HT-29 (cell line): ENCODE results near the gene RTKN2. TPM values are rescaled to one million over a fixed set of nuclear protein-coding genes. Genes with fewer than 3 reads are reported as not detected.
A peak's percentile ranks its signal among the peaks of the same experiment; 100 is the strongest.

Experiments used
- DNase-seq: peaks from one replicate; pipeline ENCODE4 v3.0.0-alpha.2; 2015; ENCODE audit warnings: low spot score
- total RNA-seq: library from RNA; depleted of rRNA; stranded (reverse); fragments of >200 nt; shearing (Covaris generic); gene quantifications from 2 replicates; pipeline ENCODE4 v1.2.3, GENCODE V29; 2014

RTKN2 gene
- total RNA-seq, 1 experiment from 2014 or later: 3.7 TPM

DNA sequence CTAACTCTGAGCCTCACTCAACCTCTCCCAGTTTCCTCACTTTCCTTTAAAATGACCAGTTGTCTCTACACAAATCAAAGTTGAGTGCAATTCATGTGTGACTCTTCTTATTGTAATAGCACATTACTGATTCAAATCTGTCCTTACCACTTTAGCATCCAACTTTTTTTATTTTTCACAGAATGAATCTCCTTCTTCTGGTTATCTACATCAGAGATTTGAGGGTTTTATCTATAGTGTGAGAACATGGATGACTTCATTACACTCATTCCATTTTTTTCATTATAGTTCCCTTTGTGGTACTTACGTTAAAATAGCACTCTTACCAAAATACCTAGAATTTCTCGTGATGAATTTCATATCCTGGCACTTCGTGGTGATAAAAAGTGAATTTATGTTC is 43.3 kb downstream of the RTKN2 start:
- no peak for DNase-seq

DNA sequence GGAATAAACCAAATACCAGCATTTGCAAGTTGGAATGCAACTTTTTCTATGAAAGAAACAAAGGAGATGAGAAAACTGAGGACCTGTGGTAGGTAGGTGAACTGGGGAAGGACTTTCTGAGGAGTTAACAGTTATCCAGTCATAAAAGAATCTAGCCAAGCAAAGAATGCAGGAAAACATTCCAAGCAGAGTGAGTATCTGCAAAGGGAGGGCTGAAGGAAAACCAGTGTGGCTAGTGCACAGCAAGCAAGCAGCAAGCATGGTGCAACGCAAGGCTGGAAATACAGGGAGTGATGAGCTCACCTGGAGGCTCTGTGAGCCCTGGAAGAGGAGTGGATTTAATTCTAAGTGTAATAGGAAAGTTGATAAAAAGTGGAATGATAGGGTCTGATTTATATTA is 44.0 kb downstream of the RTKN2 start:
- no peak for DNase-seq

DNA sequence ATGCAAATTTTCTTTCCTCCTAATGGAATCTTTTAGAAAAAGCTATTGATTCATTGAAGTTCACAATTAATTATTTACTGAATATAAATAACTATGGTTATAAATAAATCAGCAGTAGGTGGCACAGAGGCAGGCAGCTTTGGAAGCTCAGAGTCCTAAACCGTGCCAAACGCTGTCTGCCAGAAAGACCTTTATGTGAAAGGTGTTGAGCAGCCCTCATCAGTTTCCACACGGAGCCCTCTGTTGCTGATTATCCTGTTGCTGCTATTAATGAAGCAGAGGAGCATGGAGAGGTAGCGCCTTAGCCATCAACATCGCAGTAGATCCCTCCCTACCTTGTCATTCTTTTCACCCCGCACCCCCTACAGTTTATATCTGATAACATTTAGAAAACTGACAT is 51.0 kb downstream of the RTKN2 start:
- DNase-seq: no peak

DNA sequence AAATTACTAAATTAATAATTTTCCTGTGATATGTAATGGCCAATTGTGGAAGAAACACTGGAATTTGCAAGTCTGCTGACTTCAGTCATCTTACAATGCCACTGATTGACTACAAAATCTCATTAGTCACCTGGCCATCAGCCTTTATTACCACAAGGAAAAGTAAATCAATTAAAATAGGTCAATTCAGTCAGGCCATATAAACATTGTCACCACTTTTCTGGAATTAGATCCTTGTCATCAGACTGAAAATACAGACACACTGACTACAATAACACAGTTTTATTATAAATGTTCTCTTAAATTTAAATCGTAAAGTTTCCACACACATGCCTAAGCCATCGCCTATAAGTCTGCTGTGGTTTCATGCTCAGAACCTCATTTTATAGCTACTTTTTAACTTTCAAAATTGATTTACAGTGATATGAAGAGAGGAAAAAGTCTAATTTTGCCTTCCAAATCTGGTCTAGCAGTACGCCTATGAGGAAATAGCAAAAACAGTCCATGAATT is 54.2 kb downstream of the RTKN2 start:
- no peak for DNase-seq

DNA sequence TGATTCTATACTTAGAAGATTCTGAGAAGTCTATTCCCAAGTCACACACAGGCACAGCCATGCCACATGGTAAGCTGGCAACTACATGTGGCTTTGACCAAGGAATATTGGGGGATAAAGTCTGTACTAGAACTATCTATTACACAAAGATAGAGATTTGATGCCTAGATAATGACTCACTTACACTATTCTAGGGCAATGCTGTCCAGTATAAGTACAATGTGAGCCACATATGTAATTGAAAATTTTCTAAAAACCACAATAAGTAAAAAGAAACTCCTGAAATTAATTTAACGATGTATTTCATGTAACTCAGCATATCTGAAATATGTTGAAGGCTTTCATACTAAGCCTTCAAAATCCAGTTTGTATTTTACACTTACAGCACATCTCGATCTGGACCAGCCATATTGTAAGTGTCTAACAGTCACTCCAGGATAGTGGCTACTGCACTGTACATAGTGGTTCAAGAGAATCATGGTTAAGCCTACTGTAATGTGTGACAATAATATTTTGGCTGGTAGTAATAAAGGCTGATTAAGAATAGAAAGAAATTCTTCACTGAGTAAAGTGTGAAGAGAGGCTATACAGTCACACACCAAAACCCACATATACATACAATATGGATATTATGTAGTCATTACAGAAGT is 62.8 kb downstream of the RTKN2 start:
- no peak for DNase-seq

DNA sequence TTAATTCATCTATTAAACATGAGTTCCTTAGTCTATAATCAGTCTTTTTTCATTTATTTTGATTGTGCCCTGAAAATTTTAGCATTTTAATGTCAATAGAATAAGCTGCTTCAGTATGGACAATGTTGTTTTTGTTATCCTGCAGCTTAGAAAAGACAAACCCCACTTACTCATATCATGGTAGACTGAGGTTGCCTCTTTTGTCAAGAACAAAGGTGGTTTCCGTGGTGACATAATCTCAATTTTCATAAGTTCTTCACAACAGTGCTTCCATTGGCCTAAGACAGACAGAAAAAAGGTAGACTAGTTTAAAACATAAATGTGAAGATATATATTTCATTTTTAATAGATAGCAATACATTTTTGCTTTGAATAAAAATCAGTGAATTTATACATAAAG is 69.1 kb downstream of the RTKN2 start:
- DNase-seq: no peak

DNA sequence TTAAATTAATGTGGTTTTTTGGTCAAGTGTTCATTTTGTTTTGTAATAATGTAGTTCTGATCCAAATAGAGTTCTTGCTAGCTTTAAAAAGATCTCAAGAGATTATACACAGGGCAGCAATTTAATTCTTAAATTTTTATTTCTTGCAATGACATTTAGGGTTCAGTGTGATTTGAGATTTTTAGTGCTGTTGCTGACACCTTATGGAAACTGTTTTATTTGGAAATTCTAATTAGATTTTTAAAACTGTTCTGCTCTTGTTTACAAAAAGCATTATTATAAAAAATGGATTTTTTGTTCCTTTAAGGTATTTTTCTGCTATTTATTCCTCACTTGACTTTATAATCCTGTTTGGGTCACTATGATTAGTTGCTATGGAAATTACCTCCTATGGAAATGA is 72.1 kb downstream of the RTKN2 start:
- no peak for DNase-seq

DNA sequence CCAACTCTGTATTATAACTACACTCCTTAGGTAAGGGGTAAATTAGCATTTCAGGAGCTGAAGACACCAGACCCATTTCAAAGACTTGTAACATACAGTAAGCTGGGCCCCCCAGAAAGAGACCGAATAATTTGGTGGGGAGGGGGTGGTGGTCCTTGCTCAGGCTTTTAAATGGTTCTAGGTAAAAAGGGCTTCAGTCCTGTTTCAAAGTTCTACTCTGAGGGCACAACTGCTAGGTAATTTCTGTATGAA is 73.0 kb downstream of the RTKN2 start:
- no peak for DNase-seq

DNA sequence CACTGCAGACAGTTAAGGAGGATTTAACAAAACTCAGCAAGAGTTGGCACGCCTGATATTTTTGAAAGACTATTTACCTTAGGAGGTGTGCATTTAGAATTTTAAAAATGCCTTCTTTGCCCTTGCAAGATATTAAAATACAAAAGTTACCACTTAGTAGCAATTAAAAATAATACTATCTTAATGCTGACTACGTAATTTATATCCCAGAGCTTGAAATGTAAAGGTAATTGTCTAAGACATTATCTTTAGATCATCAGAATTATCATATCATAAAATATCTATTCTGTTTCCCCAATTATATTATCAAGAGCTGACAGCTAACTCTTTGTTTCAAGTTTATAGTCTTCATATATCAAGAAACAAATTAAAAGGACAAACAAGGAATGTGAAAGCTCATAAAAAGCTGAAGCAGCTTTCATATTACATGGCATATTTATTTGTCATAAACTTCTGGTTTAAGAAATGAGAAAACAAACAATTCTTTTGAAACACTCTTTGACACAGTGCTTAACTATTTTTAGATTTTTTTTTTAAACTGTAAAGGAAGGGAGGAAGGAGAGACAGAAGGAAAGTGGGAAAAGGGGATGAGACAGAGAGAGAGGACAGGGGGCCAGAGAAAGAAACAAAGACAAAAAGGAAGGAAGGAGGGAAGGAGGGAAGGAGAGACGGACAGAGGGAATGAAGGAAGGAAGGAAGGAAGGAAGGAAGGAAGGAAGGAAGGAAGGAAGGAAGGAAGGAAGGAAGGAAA is 73.5 kb downstream of the RTKN2 start:
- no peak for DNase-seq

DNA sequence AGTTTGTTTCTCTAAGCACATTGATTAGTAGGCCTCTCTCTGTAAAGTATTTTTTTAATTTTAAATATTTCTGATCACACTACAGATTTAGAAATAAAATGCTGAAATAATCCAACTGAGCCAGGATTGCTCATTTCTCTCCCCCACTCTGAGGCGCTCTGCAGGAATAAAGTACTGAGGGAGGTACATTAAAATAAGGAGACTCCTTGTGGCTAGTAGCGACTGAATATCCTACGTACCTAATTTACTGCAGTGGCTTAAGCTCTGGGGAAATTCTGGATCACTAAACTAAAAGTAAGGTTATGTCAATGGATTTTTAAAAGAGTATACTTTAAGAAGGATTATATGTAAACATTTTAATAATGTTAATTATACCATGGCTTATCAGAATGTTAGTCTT is 75.2 kb downstream of the RTKN2 start:
- DNase-seq: no peak

DNA sequence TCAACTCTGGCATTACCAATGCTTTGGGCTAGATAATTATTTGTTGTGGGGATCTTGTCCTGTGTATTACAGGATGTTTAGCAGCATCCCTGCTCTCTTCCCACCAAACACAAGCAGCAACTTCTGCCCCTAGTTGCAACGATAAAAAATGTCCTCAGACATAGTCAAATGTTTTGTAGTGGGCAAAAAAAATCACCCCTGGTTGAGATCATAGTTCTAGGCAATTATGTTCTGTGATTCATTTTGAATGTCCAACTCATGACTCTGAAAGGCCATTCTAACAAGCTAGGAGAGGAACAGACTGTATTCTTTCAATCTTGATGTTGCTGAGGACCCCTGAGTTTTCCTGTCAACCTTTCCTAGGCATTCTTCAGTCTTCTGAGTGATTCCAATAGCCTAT is 79.5 kb downstream of the RTKN2 start:
- DNase-seq: no peak

DNA sequence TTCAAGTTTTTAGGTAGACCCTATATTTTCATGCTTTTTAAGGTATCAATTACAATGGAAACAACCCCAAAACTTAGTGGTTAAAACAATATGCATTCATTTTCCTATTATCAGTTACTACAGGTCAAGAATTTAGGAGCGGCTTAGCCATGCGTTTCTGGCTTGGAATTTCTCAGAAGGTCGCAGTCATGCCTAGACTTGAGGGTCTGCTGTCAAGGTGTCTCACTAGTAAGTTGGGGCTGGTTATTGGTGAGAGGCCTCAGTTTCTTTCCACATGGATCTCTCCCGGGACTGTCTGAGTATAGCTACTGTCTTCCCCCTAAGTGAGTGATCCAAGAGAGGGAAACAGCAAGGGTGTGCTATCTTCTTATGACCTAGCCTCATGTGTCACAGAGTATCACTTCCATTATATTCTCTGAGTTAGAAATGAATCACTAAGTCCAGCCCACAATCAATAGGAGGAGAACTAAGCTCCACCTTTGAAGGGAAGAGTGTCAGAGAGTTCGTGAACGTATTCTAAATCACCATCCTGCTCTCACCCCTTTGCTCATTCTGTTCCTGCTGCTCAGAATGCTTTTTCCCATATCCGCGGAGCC is 80.5 kb downstream of the RTKN2 start:
- DNase-seq: no peak

DNA sequence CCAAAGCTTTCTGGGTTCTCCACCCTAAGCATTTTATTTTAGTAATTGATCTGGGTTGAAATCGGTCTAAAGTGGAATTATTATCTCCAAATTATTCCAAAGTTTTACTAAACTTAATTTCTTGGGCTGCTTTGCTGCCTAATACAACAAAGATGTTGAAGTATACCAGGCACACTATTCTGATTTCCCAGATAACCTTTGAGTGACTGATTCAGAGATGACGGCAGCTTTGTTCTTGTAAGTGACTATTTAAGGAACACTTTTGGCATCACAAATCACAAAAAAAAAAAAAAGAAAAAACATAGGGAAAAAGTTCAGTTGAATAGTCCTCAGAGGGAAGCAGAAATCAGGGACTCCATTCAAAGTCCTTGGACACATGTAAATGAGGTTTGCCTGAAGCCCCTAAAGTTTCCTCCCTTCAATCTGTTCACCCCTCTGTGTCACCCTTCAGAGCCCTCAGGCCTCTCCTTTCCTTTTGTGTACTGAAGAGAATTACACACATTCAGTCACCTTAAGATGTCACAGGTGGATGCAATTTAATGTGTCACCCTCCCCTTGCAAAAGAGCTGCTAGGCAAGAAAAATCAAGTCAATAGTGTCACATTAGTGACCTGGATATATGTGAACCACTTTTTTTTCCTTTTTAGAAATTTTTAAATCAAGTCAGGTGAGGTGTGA is 81.5 kb downstream of the RTKN2 start:
- no peak for DNase-seq

DNA sequence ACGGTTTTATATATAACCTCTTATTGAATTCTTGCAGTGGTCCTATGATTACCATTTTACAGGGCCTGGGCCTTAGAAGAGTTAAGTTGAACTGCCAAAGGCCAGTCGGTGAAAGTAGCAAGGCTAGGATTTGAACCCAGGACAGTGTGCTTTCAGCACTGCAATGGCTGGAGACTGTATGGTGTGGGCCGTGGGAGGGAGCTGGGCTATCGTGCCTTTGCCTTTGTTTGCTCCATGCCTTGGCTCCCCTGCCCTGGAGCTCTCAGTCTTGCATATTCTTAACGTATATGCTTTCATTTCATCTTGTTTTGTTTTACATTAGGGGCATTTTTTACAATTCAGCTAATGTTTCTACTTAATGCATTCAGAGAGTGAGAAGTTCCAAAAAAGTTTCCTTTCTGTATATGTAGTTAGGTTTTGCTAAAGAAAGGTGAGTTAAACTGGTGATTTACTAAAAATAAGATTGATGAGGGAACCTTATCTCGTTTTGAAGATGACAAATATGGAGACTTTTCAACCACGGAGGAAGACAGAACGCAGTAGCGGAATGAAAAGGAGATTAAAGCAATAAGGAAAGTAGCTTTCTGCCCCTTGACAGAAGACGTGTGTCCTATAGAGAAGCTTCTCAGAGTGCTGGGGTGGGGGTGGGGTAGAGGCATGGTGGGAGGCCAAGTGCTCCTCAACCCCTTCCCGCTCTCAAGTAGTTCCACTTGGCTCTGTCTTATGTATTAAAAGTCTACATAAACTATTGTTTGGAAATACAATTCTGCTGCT is 82.5 kb downstream of the RTKN2 start:
- DNase-seq: no peak

DNA sequence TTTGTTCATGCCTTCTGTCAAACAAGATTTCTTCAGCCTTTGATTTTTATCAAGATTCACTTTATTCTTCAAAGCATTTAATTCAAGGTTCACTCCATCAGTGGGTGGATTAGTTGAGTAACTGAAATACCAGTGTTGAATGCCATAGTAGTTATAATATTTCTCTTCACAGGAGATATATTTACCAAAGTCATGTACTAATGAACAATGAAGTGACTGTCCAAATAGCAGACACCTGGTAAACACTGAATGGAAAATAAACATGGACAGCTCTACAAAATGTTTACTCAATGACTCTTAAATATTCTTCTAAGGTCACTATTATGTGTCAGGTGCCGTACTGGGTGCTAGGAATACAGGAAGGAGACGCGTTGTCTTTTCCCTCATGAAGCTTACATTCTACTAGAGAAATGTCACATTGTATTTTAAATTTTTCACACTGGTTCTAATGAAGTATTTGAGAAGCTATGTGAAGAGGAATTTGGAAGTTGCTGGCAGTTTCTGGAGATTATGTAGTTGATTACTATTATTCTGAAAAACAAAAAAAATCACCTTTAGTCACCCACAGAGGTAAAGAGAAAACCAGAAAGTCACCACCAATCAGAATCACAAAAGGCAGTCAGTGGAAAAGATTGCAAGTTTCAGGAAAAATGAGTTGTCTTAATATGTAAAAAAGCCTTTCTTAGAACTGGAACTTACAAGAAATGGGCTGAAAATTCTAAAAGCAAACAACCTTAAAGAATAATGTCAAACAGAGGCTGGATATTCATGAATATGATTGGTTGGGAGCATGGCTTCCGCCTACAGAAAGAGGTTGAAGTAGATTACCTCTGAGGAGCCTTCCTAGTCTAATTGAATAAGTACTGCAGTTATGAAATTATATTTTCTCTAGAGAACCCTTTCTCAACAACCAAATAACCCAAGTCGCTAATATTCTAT is 84.5 kb downstream of the RTKN2 start:
- DNase-seq: peak; percentile 54

DNA sequence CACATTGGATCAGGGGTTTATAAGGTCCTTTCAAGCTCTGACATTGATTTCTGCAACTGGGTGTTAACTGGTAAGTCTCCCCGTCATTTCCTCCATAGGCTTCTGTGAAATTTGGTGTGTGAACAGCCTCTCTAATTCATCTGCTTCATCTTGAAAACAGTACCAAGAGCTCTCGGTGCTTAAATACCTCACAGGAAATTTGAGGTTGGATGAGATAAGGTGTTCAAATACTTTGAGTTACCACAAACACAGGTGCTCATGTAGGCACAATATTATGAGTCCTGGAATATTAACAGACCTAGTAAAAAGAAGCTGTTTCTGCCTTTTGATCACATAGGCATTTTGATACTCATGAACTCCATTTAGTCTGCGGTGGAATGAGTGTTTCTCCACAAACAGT is 85.2 kb downstream of the RTKN2 start:
- no peak for DNase-seq

DNA sequence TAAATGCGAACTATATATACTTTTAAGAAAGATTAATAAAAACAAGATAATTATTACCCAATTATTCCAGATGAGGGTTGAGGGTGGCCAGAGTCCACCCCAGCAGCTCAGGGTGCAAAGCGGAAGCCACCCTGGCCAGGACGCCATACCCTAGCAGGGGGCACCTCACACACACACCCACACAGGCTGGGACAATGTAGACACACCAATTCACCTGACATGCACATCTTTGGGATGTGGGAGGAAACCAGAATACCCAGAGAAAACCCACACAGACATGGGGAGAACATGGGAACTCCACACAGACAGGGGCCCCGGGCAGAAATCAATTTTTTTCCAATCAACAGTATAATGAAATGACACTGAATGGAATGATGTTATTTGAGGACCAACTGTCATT is 86.0 kb downstream of the RTKN2 start:
- DNase-seq: no peak

DNA sequence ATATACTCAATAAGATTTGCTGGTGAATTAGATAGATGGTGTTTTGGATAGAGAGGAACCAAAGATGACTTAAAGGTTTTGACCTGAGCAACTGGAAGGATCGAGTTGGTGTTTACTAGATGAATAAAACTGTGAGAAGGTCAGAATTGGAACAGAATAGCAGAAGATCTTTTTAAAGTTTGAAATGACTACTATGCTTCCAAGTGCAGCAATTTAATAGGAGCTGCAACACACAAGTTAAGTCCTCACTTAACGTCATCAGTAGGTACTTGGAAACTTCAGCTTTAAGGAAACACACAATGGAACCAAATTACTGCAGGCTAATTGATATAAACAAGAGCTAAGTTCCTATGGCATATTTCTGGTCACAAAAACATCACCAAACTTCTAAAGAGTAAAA is 86.5 kb downstream of the RTKN2 start:
- DNase-seq: no peak

DNA sequence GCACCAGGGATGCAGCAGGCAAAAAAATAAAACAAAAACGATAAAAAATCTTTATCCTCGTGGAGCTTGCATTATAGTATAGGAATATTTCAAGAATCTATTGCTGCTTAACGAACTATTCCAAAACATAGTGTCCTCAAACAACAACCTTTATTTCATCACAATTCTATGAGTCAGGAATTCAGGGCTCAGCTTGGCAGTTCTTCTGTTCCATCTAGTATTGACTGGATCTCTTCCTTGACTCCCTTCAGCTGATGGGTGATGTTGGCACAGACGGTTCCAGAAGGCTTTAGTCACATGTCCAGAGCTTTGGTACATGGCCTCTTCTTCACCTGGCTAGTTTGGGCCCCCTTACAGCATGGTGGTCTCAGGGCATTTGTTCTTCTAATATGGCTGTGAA is 88.0 kb downstream of the RTKN2 start:
- no peak for DNase-seq

DNA sequence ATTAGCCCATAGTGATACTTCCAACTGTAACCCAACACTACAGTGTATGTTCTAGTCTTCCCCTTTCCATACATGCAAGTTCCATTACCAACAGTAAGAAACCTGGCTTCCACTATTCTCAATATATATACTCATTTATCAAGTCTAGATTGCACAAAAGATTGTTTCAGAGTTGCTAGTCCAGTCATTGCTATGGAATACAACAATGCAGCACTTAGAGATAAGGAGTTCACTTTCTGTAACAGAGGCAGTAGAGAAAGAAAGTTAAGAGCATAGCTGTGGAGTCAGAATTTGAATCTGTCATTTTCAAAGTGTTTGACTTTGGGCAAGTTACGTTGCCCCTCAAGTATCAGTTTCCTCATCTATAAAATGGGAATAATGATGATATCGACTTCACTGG is 90.1 kb downstream of the RTKN2 start:
- DNase-seq: no peak

DNA sequence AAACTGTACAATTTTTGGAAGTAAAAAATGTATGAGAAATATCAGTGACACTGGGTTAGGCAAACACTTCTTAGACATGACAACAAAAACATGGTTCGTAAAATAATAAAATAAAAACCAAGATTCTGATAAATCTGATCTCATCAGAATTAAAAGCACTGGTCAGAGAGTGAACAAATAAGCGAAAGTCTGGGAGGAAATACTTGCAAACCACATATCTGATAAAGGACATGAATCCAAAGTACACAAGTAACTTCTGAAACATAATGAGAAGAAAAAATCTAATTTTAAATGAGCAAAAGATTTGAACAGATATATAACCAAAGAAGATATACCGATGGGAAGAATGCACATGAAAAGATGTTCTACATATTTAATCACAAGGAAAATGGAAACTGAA is 91.5 kb downstream of the RTKN2 start:
- DNase-seq: no peak
